ENCODE measurements around the gene TENM4.

The TENM4 gene

DNA sequence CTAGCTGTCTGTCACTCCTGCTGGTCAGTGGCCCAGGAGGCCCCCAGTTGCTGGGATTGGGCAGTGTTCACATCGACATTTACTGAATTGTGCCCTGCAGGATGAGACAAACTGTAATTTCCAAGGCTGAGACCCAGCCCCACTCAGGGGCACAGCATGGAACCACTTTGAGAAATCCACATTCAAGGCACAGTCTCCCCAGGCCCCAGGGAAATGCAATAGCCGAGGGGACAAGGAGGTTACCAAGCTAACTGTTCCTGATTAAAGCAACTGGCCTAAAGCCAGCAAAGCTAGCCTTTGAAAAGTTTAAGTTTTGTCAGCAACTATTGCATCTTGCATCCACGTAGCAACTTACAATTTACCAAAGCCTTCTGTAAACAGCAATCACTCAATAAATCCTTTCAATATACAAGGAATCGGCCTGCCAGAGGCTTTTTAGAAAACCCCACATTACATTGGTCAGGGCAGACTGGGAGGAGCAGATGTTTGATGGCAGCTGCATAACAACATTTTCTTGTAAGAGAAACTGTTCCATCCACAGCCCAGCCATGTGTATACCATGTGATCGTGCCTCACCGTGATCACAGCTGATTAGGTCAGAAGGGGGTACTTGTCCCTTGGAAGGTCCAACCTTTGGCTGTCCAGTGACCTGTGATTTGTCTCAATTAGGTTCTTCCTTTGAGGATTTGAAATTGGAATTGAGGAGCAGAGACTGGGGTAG is 103.9 kb downstream of the TENM4 start:
- TF ChIP-seq CTCF (IDR thresholded peaks at IDR 0.05; ENCODE audit: extremely low read depth, missing control alignments): no peak
- no peak for DNase-seq (ENCODE audit: low spot score)

DNA sequence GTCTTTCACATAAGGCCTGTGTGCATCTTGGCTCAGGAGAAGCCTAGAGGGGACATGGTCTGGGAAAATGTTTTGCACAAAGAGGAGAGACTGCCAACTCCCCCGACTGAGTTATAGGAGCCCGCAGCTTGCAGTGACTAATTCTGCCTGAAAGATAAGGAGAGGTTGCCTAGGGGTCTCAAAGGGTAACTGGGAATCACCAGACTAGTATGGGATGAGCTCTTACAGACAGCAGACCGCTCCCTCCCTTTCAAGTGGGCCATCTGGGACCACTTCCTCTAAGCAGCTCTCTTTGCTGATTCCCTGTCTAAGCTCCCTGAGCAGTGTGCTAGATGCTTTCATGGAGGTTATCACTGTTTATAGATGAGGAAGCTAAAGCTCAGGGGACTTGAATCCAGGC is 105.1 kb downstream of the TENM4 start:
- DNase-seq (ENCODE audit: low spot score): no peak

GRCh38 chr11:79333355-79333754 is 107.5 kb downstream of the TENM4 start:
- DNase-seq (ENCODE audit: low spot score): no peak
- TF ChIP-seq CTCF (IDR thresholded peaks at IDR 0.05; ENCODE audit: extremely low read depth, missing control alignments): no peak

More for the DNA sequence above, 105.1 kb downstream of the TENM4 start:
- no peak for TF ChIP-seq CTCF (IDR thresholded peaks at IDR 0.05; ENCODE audit: extremely low read depth, missing control alignments)

DNA sequence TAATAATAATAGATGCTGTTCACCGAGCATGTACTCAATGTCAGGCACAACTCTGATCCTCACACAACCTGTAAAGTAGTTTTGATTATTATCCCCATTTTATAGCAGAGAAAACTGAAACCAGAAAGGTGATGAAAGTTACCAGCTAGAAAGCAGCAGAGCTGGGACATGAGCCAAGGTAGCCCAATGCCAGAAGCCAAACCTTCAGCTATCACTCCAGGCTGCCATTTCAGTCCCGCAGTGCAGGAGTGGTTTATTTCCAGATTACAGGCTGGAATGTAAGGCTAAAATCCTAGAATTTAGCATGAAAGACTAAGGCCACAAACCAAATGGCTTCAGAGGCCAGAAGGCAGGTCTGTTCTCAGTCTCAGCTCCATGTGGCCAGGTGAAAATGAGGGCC is 108.8 kb downstream of the TENM4 start:
- DNase-seq (ENCODE audit: low spot score): no peak
- no peak for TF ChIP-seq CTCF (IDR thresholded peaks at IDR 0.05; ENCODE audit: extremely low read depth, missing control alignments)

DNA sequence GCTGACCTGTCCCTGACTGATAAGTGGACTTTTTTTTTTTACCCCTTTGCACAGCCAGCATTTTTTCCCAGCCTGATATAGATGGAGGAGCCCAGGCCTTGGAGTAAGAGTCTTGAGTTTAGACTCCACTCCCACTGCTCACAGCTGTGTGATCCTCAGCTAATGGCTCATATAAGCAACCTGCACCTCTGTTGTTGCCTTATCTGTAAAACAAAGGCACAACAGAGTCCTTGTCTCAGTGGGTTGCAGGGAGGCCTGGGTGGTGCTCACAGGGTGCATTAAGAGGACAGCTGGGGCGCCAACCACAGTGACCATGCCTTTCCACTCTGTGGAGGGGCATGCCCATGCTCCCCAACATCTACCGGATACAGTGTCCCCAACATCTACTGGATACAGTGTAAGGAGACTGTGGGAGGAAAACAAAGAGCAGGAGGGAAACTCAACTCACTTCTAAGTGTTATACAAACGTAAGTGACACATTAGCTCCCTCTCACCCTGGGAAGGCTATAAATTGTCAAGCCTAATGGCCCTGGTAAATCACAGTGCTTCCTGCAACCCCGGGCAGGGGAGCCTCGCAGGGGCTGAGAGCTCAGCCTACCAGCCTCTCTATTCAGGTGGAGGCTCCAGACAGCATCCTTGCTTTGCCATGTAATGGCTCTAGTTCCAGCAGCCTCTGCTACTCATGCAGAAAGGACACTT is 109.5 kb downstream of the TENM4 start:
- no peak for DNase-seq (ENCODE audit: low spot score)
- TF ChIP-seq CTCF (IDR thresholded peaks at IDR 0.05; ENCODE audit: extremely low read depth, missing control alignments): no peak

GRCh38 chr11:79330651-79331050 is 110.2 kb downstream of the TENM4 start:
- no peak for TF ChIP-seq CTCF (IDR thresholded peaks at IDR 0.05; ENCODE audit: extremely low read depth, missing control alignments)
- DNase-seq (ENCODE audit: low spot score): no peak

- no peak for TF ChIP-seq CTCF (IDR thresholded peaks at IDR 0.05; ENCODE audit: extremely low read depth, missing control alignments)
- DNase-seq (ENCODE audit: low spot score): no peak
Observed at GRCh38 chr11:79329561-79329960, 111.3 kb downstream of the TENM4 start.

Measured in GM20000 (cell line).